CD4-positive, alpha-beta memory T cell (primary cell): Measurements from ENCODE around the gene ELANE. TPM values are rescaled to one million over a fixed set of nuclear protein-coding genes. Genes with fewer than 3 reads are reported as not detected.
A peak's percentile ranks its signal among the peaks of the same experiment; 100 is the strongest.
"Not testable (repeated sequence)": the region's sequence is repeated elsewhere in the genome, so short reads cannot be mapped to it uniquely, and the experiment has no call there.

Experiments used
- CTCF ChIA-PET: fragments of 350-600 bp; sonication (Branson Sonifier 250); formaldehyde crosslinking; loops from one replicate; lab custom pipeline; 2021; ENCODE audit warnings: inconsistent platforms; ENCODE audit not compliant: partially characterized antibody; lab: Charles Lee
- POLR2A ChIA-PET: fragments of 350-600 bp; sonication (Branson Sonifier 250); formaldehyde crosslinking; loops from one replicate; lab custom pipeline; 2021; ENCODE audit not compliant: partially characterized antibody; lab: Charles Lee
- DNase-seq, 5 donors: peaks; one replicate each; pipeline versions ENCODE4 v3.0.0 to v3.0.0-alpha.2; 2020 to 2022; ENCODE audit warnings: mixed read lengths in 1 of 5
- H3K27ac ChIP-seq: one replicate; pipeline ENCODE4 v1.7.0; 2013; ENCODE audit warnings: low read depth, low read length
- H3K27me3 ChIP-seq: 2 replicates; pipeline ENCODE4 v1.7.0; 2013; ENCODE audit warnings: mild to moderate bottlenecking, low read length, moderate library complexity; ENCODE audit not compliant: insufficient read depth
- H3K36me3 ChIP-seq: 2 replicates; pipeline ENCODE4 v1.7.0; 2013; ENCODE audit warnings: mild to moderate bottlenecking, low read length, moderate library complexity; ENCODE audit not compliant: insufficient read depth
- H3K4me1 ChIP-seq: 2 replicates; pipeline ENCODE4 v1.7.0; 2013; ENCODE audit warnings: mild to moderate bottlenecking, low read length, moderate library complexity; ENCODE audit not compliant: insufficient read depth
- H3K4me3 ChIP-seq, 2 donors: one replicate each; pipeline ENCODE4 v1.7.0; 2013; ENCODE audit warnings: low read length in 2 of 2, mild to moderate bottlenecking in 1 of 2
- H3K9me3 ChIP-seq, 2 donors: one replicate each; pipeline ENCODE4 v1.7.0; 2013; ENCODE audit warnings: low read length in 2 of 2, control low read depth in 1 of 2; ENCODE audit not compliant: control insufficient read depth in 1 of 2
- H3K27ac Mint-ChIP-seq, 7 donors: one replicate each; pipeline ENCODE4 v1.8.0; 2020 to 2021; ENCODE audit warnings: mixed read lengths in 7 of 7, mild to moderate bottlenecking in 6 of 7, inconsistent platforms in 3 of 7, moderate library complexity in 3 of 7
- H3K27me3 Mint-ChIP-seq, 2 donors: one replicate each; pipeline ENCODE4 v1.8.0; 2020 to 2021; ENCODE audit warnings: mixed read lengths in 2 of 2
- H3K36me3 Mint-ChIP-seq, 2 donors: one replicate each; pipeline ENCODE4 v1.8.0; 2020 to 2021; ENCODE audit warnings: mixed read lengths in 2 of 2, inconsistent platforms in 1 of 2, mild to moderate bottlenecking in 1 of 2
- H3K4me1 Mint-ChIP-seq, 4 donors: one replicate each; pipeline ENCODE4 v1.8.0; 2020 to 2021; ENCODE audit warnings: mixed read lengths in 4 of 4, mild to moderate bottlenecking in 1 of 4
- H3K4me3 Mint-ChIP-seq, 8 donors: one replicate each; pipeline ENCODE4 v1.8.0; 2020 to 2021; ENCODE audit warnings: mixed read lengths in 8 of 8, mild to moderate bottlenecking in 7 of 8, moderate library complexity in 6 of 8, inconsistent platforms in 3 of 8
- H3K9me3 Mint-ChIP-seq, 8 donors: one replicate each; pipeline ENCODE4 v1.8.0; 2020 to 2021; ENCODE audit warnings: mixed read lengths in 8 of 8, mild to moderate bottlenecking in 5 of 8, inconsistent platforms in 3 of 8, moderate library complexity in 1 of 8
- intact Hi-C: fragments of 100-400 bp; cut with micrococcal nuclease; formaldehyde crosslinking; loops from one replicate; pipeline ENCODE4 v1.15.1; 2023
- polyA plus RNA-seq, 2 donors: library from polyadenylated mRNA; unstranded; fragments of 300-500 nt; fragmentation: Illumina TruSeq; gene quantifications; one replicate each; pipeline ENCODE4 v1.2.3, GENCODE V29; 2021
- total RNA-seq, 2 experiments: library from RNA; stranded (reverse); gene quantifications; one replicate each; pipeline ENCODE4 v1.2.3, GENCODE V29; 2021

Gene ELANE
- total and polyA plus RNA-seq, 4 experiments from 2014 or later, result not detected

- ChIA-PET CTCF (no interaction called here), POLR2A (no interaction called here)
- no peak for DNase-seq
- no peak overlapping the region for H3K4me3 ChIP-seq
- no peaks in the 10 kb centered on the region for H3K9me3 ChIP-seq
- H3K4me1 ChIP-seq, result no peaks in the 10 kb centered on the region
- Mint-ChIP-seq H3K27ac (peak overlapping the region in 4 of 7 donors; percentile 20 to 84 (median 76)), H3K9me3 (peaks cover 0 to 14% (median 0%) of the 10 kb centered on the region in 8 donors), H3K4me3 (no peak overlapping the region), H3K4me1 (peaks cover 0 to 8% (median 3%) of the 10 kb centered on the region in 4 donors), H3K27me3 (no peaks in the 10 kb centered on the region), H3K36me3 (peaks cover 11 to 19% of the 10 kb centered on the region in 2 donors)
- no peaks in the 10 kb centered on the region for H3K27me3 ChIP-seq
- peaks cover 3% of the 10 kb centered on the region for H3K36me3 ChIP-seq
- H3K27ac ChIP-seq, result no peak overlapping the region
- intact Hi-C loops, result no loop called here
Observed at GRCh38 chr19:815775-816499, 36.2 kb upstream of the ELANE start.

GRCh38 chr19:816500-816857 lies 35.6 kb upstream of the ELANE start:
- H3K4me1 ChIP-seq, result no peaks in the 10 kb centered on the region
- ChIA-PET CTCF (no interaction called here), POLR2A (no interaction called here)
- no peak overlapping the region for H3K4me3 ChIP-seq
- no peaks in the 10 kb centered on the region for H3K27me3 Mint-ChIP-seq
- DNase-seq, result no peak
- no peak overlapping the region for H3K4me3 Mint-ChIP-seq
- peak overlapping the region in 4 of 7 donors; percentile 1 to 77 (median 41) for H3K27ac Mint-ChIP-seq
- intact Hi-C loops, result no loop called here
- no peak overlapping the region for H3K27ac ChIP-seq
- peaks cover 8 to 16% of the 10 kb centered on the region in 2 donors for H3K36me3 Mint-ChIP-seq
- peaks cover 0 to 8% (median 3%) of the 10 kb centered on the region in 4 donors for H3K4me1 Mint-ChIP-seq
- H3K9me3 ChIP-seq, result no peaks in the 10 kb centered on the region
- H3K36me3 ChIP-seq, result no peaks in the 10 kb centered on the region
- H3K9me3 Mint-ChIP-seq, result peaks cover 0 to 14% (median 0%) of the 10 kb centered on the region in 8 donors
- no peaks in the 10 kb centered on the region for H3K27me3 ChIP-seq

GRCh38 chr19:820212-820611 lies 31.9 kb upstream of the ELANE start:
- H3K4me3 ChIP-seq, intact Hi-C loops, H3K4me1 ChIP-seq, H3K27me3 Mint-ChIP-seq, H3K4me1 Mint-ChIP-seq, H3K9me3 ChIP-seq, H3K27ac ChIP-seq, H3K4me3 Mint-ChIP-seq, H3K27ac Mint-ChIP-seq, DNase-seq, H3K27me3 ChIP-seq, POLR2A ChIA-PET, H3K36me3 ChIP-seq, H3K9me3 Mint-ChIP-seq, CTCF ChIA-PET, H3K36me3 Mint-ChIP-seq: not testable (repeated sequence)

GRCh38 chr19:821231-821824 lies 30.8 kb upstream of the ELANE start:
- H3K36me3 Mint-ChIP-seq, result peaks cover 0 to 2% of the 10 kb centered on the region in 2 donors
- H3K9me3 ChIP-seq, result no peaks in the 10 kb centered on the region
- no peak overlapping the region for H3K4me3 Mint-ChIP-seq
- peaks cover 0 to 3% (median 0%) of the 10 kb centered on the region in 4 donors for H3K4me1 Mint-ChIP-seq
- ChIA-PET POLR2A (no interaction called here), CTCF (no interaction called here)
- intact Hi-C loops, result no loop called here
- H3K27me3 Mint-ChIP-seq, result peaks cover 4 to 7% of the 10 kb centered on the region in 2 donors
- no peak overlapping the region for H3K27ac Mint-ChIP-seq
- H3K4me1 ChIP-seq, result no peaks in the 10 kb centered on the region
- no peaks in the 10 kb centered on the region for H3K27me3 ChIP-seq
- no peak for DNase-seq
- H3K27ac ChIP-seq, result no peak overlapping the region
- no peak overlapping the region for H3K4me3 ChIP-seq
- H3K36me3 ChIP-seq, result no peaks in the 10 kb centered on the region
- H3K9me3 Mint-ChIP-seq, result peaks cover 0 to 5% (median 0%) of the 10 kb centered on the region in 8 donors

GRCh38 chr19:821825-822503 lies 30.1 kb upstream of the ELANE start, which contains the start of gene PLPPR3:
Gene PLPPR3, minus strand, starts transcription at chr19:821955. Its CDS starts 396 bp downstream, at chr19:821559.
- intact Hi-C loops, result no loop called here
- Mint-ChIP-seq H3K36me3 (no peaks in the 10 kb centered on the region), H3K27me3 (peaks cover 4 to 7% of the 10 kb centered on the region in 2 donors), H3K27ac (peak within 1 kb of the TSS in 1 of 7 donors; percentile 57), H3K4me1 (no peaks in the 10 kb centered on the region), H3K9me3 (peaks cover 0 to 4% (median 0%) of the 10 kb centered on the region in 8 donors), H3K4me3 (peak within 1 kb of the TSS in 1 of 8 donors; percentile 6)
- POLR2A ChIA-PET, result no interaction called here
- no peaks in the 10 kb centered on the region for H3K9me3 ChIP-seq
- no peak within 1 kb of the TSS for H3K27ac ChIP-seq
- H3K4me3 ChIP-seq, result no peak within 1 kb of the TSS
- no peaks in the 10 kb centered on the region for H3K27me3 ChIP-seq
- DNase-seq, result no peak
- H3K36me3 ChIP-seq, result no peaks in the 10 kb centered on the region
- CTCF ChIA-PET, result no interaction called here
- H3K4me1 ChIP-seq, result no peaks in the 10 kb centered on the region

- no peak overlapping the region for H3K4me3 Mint-ChIP-seq
- no peaks in the 10 kb centered on the region for H3K4me1 ChIP-seq
- peak overlapping the region in 2 of 7 donors; percentile 12 to 57 for H3K27ac Mint-ChIP-seq
- no peak overlapping the region for H3K4me3 ChIP-seq
- H3K27ac ChIP-seq, result no peak overlapping the region
- H3K4me1 Mint-ChIP-seq, result no peaks in the 10 kb centered on the region
- peaks cover 4 to 7% of the 10 kb centered on the region in 2 donors for H3K27me3 Mint-ChIP-seq
- no peaks in the 10 kb centered on the region for H3K36me3 Mint-ChIP-seq
- intact Hi-C loops, result no loop called here
- CTCF ChIA-PET, result no interaction called here
- H3K36me3 ChIP-seq, result no peaks in the 10 kb centered on the region
- no peaks in the 10 kb centered on the region for H3K9me3 Mint-ChIP-seq
- no peak for DNase-seq
- no peaks in the 10 kb centered on the region for H3K27me3 ChIP-seq
- H3K9me3 ChIP-seq, result no peaks in the 10 kb centered on the region
- POLR2A ChIA-PET, result no interaction called here
Observed at GRCh38 chr19:823565-824121, 28.5 kb upstream of the ELANE start.

- Mint-ChIP-seq H3K4me1 (no peaks in the 10 kb centered on the region), H3K36me3 (no peaks in the 10 kb centered on the region), H3K27ac (no peak overlapping the region), H3K9me3 (no peaks in the 10 kb centered on the region), H3K4me3 (no peak overlapping the region), H3K27me3 (peaks cover 4 to 7% of the 10 kb centered on the region in 2 donors)
- no peak overlapping the region for H3K27ac ChIP-seq
- ChIA-PET CTCF (no interaction called here), POLR2A (no interaction called here)
- DNase-seq, result no peak
- H3K4me3 ChIP-seq, result no peak overlapping the region
- intact Hi-C loops, result no loop called here
- no peaks in the 10 kb centered on the region for H3K4me1 ChIP-seq
- H3K27me3 ChIP-seq, result no peaks in the 10 kb centered on the region
- no peaks in the 10 kb centered on the region for H3K9me3 ChIP-seq
- H3K36me3 ChIP-seq, result no peaks in the 10 kb centered on the region
Observed at GRCh38 chr19:824885-825284, 27.2 kb upstream of the ELANE start.
